DMS153 (cell line): ENCODE data around the gene PDE8A.
"Not testable (repeated sequence)": the region's sequence is repeated elsewhere in the genome, so short reads cannot be mapped to it uniquely, and the experiment has no call there.

Source experiments
- DNase-seq: peaks from one replicate; lab custom pipeline; 2025; lab: John Stamatoyannopoulos, UW

Gene PDE8A

GRCh38 chr15:85011160-85011571 is 29.5 kb downstream of the PDE8A start:
- DNase-seq = no peak

GRCh38 chr15:85011724-85012123 is 30.1 kb downstream of the PDE8A start:
- not testable (repeated sequence) for DNase-seq

GRCh38 chr15:85013785-85014184 is 32.1 kb downstream of the PDE8A start:
- no peak for DNase-seq

- no peak for DNase-seq
Observed at GRCh38 chr15:85014932-85015331, 33.3 kb downstream of the PDE8A start.

GRCh38 chr15:85016275-85016674 is 34.6 kb downstream of the PDE8A start:
- DNase-seq = no peak

GRCh38 chr15:85019815-85020590 is 38.3 kb downstream of the PDE8A start:
- no peak for DNase-seq

- no peak for DNase-seq
Observed at GRCh38 chr15:85021409-85021808, 39.8 kb downstream of the PDE8A start.

GRCh38 chr15:85022860-85023403 is 41.3 kb downstream of the PDE8A start:
- no peak for DNase-seq

GRCh38 chr15:85024003-85024402 is 42.3 kb downstream of the PDE8A start:
- no peak for DNase-seq

- DNase-seq = no peak
Observed at GRCh38 chr15:85024509-85025336, 43.1 kb downstream of the PDE8A start.

- no peak for DNase-seq
Observed at GRCh38 chr15:85025516-85026251, 44.0 kb downstream of the PDE8A start.

GRCh38 chr15:85026304-85027032 is 44.8 kb downstream of the PDE8A start:
- DNase-seq = no peak

GRCh38 chr15:85027033-85027380 is 45.4 kb downstream of the PDE8A start:
- no peak for DNase-seq

- DNase-seq = no peak
Observed at GRCh38 chr15:85027421-85027820, 45.8 kb downstream of the PDE8A start.

- no peak for DNase-seq
Observed at GRCh38 chr15:85028416-85028815, 46.8 kb downstream of the PDE8A start.

GRCh38 chr15:85029221-85029620 is 47.6 kb downstream of the PDE8A start:
- DNase-seq = no peak

- DNase-seq = no peak
Observed at GRCh38 chr15:85030301-85030929, 48.8 kb downstream of the PDE8A start.

GRCh38 chr15:85031086-85031943 is 49.7 kb downstream of the PDE8A start:
- DNase-seq = no peak

- no peak for DNase-seq
Observed at GRCh38 chr15:85031944-85032558, 50.4 kb downstream of the PDE8A start.

- no peak for DNase-seq
Observed at GRCh38 chr15:85033148-85033547, 51.5 kb downstream of the PDE8A start.
